Uterus (tissue), 2 donors: ENCODE data around the gene FLVCR2.
A peak's percentile ranks its signal among the peaks of the same experiment; 100 is the strongest.

ENCODE experiments used
- CTCF ChIP-seq, 4 experiments: fragments of 200-600 bp in 2 of 4; fragments of 450-650 bp in 2 of 4; sonication (generic) in 2 of 4; IDR thresholded peaks; one replicate each; pipeline ENCODE4 v1.5.1; 2016 to 2019; ENCODE audit warnings: antibody characterized with exemption in 4 of 4, mild to moderate bottlenecking in 2 of 4, moderate library complexity in 1 of 4
- POLR2A ChIP-seq, 2 donors: fragments of 450-650 bp; IDR thresholded peaks; one replicate each; pipeline ENCODE4 v1.6.1; 2016; ENCODE audit warnings: antibody characterized with exemption in 2 of 2, mild to moderate bottlenecking in 1 of 2, moderate library complexity in 1 of 2

- no peak for TF ChIP-seq POLR2A (IDR thresholded peaks at IDR 0.05)
- TF ChIP-seq CTCF (IDR thresholded peaks at IDR 0.05): peak in 2 of 4 experiments; percentile 20 to 30
Measured at GRCh38 chr14:75578786-75579337, 442 bp downstream of the FLVCR2 start.
